ENCODE results near the gene PHLDB3.
"Not testable (repeated sequence)": the region's sequence is repeated elsewhere in the genome, so short reads cannot be mapped to it uniquely, and the experiment has no call there.

Gene PHLDB3

DNA sequence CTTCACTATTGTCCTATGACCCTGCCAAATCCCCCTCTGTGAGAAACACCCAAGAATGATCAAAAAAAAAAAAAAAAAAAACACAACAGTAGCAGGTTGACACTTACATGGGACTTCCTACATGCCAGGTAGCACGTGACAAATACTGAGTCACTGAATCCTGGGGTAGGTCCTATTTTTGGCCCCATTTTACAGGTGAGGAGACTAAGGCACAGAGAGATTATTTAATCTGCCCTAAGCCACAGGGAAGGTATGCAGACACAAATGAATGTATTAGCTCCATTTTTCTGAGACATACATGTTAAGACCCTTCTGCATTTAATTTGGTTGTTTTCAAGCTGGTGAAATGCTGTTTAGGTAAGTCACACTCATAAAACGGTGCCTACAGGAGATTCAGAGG lies 44.2 kb upstream of the PHLDB3 start:
- no peaks in the 10 kb centered on the region for H3K9me3 ChIP-seq
- H3K4me3 ChIP-seq (ENCODE audit: low read depth in 1 of 2, low read length in 1 of 2), result no peak overlapping the region
- H3K27me3 ChIP-seq, result no peaks in the 10 kb centered on the region
- no peak overlapping the region for H3K27ac ChIP-seq
- TF ChIP-seq, protein P1, sequence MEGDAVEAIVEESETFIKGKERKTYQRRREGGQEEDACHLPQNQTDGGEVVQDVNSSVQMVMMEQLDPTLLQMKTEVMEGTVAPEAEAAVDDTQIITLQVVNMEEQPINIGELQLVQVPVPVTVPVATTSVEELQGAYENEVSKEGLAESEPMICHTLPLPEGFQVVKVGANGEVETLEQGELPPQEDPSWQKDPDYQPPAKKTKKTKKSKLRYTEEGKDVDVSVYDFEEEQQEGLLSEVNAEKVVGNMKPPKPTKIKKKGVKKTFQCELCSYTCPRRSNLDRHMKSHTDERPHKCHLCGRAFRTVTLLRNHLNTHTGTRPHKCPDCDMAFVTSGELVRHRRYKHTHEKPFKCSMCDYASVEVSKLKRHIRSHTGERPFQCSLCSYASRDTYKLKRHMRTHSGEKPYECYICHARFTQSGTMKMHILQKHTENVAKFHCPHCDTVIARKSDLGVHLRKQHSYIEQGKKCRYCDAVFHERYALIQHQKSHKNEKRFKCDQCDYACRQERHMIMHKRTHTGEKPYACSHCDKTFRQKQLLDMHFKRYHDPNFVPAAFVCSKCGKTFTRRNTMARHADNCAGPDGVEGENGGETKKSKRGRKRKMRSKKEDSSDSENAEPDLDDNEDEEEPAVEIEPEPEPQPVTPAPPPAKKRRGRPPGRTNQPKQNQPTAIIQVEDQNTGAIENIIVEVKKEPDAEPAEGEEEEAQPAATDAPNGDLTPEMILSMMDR (IDR thresholded peaks at IDR 0.05), result no peak
- H3K36me3 ChIP-seq, result peaks cover 80% of the 10 kb centered on the region
- no peaks in the 10 kb centered on the region for H3K4me1 ChIP-seq (ENCODE audit: control insufficient read depth in 1 of 2, insufficient read depth in 1 of 2, low read depth in 1 of 2, low read length in 1 of 2)

DNA sequence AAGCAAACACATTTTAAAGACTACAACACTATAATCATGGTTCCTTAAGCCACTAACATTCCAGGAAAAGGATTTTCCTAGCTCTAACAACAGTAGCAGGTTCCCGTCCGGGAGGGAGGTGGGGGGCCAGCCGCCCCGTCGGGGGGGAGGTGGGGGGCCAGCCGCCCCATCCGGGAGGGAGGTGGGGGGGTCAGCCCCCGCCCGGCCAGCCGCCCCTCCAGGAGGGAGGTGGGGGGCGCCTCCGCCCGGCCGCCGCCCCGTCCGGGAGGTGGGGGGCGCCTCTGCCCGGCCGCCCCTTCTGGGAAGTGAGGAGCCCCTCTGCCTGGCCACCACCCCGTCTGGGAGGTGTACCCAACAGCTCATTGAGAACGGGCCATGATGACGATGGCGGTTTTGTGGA lies 43.4 kb upstream of the PHLDB3 start:
- H3K4me1 ChIP-seq (ENCODE audit: control insufficient read depth in 1 of 2, insufficient read depth in 1 of 2, low read depth in 1 of 2, low read length in 1 of 2); H3K4me3 ChIP-seq (ENCODE audit: low read depth in 1 of 2, low read length in 1 of 2); H3K27me3 ChIP-seq; H3K27ac ChIP-seq; H3K9me3 ChIP-seq: not testable (repeated sequence)
- H3K36me3 ChIP-seq, result peaks cover 80% of the 10 kb centered on the region

DNA sequence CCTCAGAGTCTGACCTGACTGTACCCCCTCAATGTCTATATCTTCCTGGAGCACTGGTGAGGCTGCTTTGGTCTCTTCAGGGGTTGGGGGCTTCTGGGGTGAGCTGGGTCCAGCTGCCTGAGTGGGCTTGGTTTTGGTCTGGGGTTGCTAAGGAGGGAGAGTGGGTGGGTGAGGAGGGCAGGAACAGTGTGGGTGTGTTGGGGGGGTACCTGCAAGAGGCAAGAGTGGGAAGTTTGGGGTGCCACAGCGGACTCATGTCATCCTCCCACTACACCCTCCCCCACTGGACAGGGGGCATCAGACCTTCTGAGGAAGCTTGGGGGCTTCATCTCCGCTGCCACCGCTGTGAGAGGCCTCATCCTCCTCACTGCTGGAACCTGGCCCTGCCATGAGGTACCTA lies 42.0 kb upstream of the PHLDB3 start:
- Histone ChIP-seq H3K36me3 (peaks cover 80% of the 10 kb centered on the region), H3K4me3 (ENCODE audit: low read depth in 1 of 2, low read length in 1 of 2) (no peak overlapping the region), H3K27me3 (no peaks in the 10 kb centered on the region), H3K27ac (no peak overlapping the region), H3K4me1 (ENCODE audit: control insufficient read depth in 1 of 2, insufficient read depth in 1 of 2, low read depth in 1 of 2, low read length in 1 of 2) (no peaks in the 10 kb centered on the region), H3K9me3 (no peaks in the 10 kb centered on the region)
- TF ChIP-seq, protein P1 (IDR thresholded peaks at IDR 0.05), result no peak

DNA sequence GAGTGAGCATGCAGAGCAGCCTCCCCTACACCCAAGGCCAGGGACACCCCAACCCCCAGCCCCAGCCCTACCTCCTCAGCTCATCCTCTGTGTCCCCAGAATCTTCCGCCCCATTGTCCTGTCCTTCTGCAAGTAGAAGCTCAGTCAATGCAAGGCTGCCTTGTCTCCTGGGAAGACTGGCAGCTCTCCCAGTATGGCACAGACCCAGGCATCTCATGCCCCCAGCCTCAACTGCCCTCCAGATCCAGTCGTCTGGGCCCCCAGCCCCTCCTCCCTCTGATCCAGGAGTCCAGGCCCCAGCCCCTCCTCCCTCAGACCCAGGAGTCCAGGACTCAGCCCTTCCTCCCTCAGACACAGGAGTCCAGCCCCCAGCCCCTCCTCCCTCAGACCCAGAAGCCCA lies 41.4 kb upstream of the PHLDB3 start:
- TF ChIP-seq, protein P1 (IDR thresholded peaks at IDR 0.05), result no peak
- H3K27me3 ChIP-seq, result no peaks in the 10 kb centered on the region
- H3K36me3 ChIP-seq, result peaks cover 80% of the 10 kb centered on the region
- H3K4me3 ChIP-seq (ENCODE audit: low read depth in 1 of 2, low read length in 1 of 2), result no peak overlapping the region
- no peaks in the 10 kb centered on the region for H3K4me1 ChIP-seq (ENCODE audit: control insufficient read depth in 1 of 2, insufficient read depth in 1 of 2, low read depth in 1 of 2, low read length in 1 of 2)
- H3K27ac ChIP-seq, result no peak overlapping the region
- no peaks in the 10 kb centered on the region for H3K9me3 ChIP-seq

DNA sequence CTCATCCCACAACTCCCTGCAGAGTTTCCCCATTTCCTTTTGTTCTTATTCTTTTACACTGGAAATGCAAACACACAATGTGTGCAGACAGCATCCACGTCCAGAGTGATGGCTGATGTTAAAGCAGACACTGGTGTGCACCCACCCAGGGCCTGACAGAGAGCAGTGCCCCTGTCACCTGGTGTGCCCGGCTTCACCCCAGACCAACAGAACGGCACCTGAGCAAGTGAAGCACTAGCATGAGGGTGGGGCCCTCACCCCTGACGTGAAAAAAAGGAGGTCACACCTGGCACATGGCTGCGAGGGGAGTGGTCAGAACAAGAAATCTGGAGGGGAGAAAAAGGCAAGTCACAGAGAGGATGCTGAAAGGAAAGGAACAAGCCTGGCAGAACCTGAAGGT lies 40.7 kb upstream of the PHLDB3 start:
- H3K4me3 ChIP-seq (ENCODE audit: low read depth in 1 of 2, low read length in 1 of 2), result no peak overlapping the region
- no peaks in the 10 kb centered on the region for H3K27me3 ChIP-seq
- TF ChIP-seq, protein P1 (IDR thresholded peaks at IDR 0.05), result no peak
- H3K27ac ChIP-seq, result no peak overlapping the region
- peaks cover 80% of the 10 kb centered on the region for H3K36me3 ChIP-seq
- H3K9me3 ChIP-seq, result no peaks in the 10 kb centered on the region
- no peaks in the 10 kb centered on the region for H3K4me1 ChIP-seq (ENCODE audit: control insufficient read depth in 1 of 2, insufficient read depth in 1 of 2, low read depth in 1 of 2, low read length in 1 of 2)

DNA sequence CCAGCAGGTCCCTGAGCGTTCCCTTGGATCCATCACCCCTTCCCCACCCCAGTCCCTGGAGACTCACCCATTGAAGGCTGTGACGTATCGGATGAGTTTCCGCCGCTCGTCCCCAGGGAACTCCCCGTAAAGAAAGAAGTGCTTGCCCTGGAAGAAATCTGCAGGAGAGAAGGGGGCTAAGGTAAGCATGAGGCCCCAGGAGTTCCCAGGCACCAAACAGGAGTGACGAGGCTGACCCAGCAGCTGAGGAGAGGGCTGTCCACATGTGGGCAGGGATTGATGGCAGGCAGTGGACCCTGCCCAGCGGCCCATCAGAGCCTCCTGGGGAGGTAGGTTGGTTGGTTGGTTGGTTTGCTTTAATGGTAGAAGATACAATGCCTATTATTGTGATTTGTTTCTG lies 39.5 kb upstream of the PHLDB3 start:
- TF ChIP-seq, protein P1 (IDR thresholded peaks at IDR 0.05), result no peak
- H3K4me3 ChIP-seq (ENCODE audit: low read depth in 1 of 2, low read length in 1 of 2), result no peak overlapping the region

More for the DNA sequence above, 39.5 kb upstream of the PHLDB3 start:
- Histone ChIP-seq H3K9me3 (no peaks in the 10 kb centered on the region), H3K27me3 (no peaks in the 10 kb centered on the region), H3K4me1 (ENCODE audit: control insufficient read depth in 1 of 2, insufficient read depth in 1 of 2, low read depth in 1 of 2, low read length in 1 of 2) (no peaks in the 10 kb centered on the region), H3K27ac (no peak overlapping the region), H3K36me3 (peaks cover 78% of the 10 kb centered on the region)
